K562 (cell line): Measurements from ENCODE around the gene C13orf42. TPM values are rescaled to one million over a fixed set of nuclear protein-coding genes. Genes with fewer than 3 reads are reported as not detected.

Source experiments
- AFF4 ChIP-seq: sonication (generic); formaldehyde crosslinking; IDR thresholded peaks from 2 replicates; pipeline ENCODE4 v1.8.0; 2023; ENCODE audit warnings: mild to moderate bottlenecking, missing genetic modification reagents
- FIP1L1 ChIP-seq: fragments of 200-400 bp; formaldehyde crosslinking; IDR thresholded peaks from 2 replicates; pipeline ENCODE4 v1.6.1; 2018; ENCODE audit warnings: mild to moderate bottlenecking, low read depth, low read length; ENCODE audit not compliant: poor library complexity, severe bottlenecking
- PURB ChIP-seq: sonication (generic); formaldehyde crosslinking; IDR thresholded peaks from 2 replicates; pipeline ENCODE4 v1.9.0; 2021; ENCODE audit warnings: low read depth, mild to moderate bottlenecking, missing genetic modification reagents
- RBFOX2 ChIP-seq: fragments of 200-400 bp; formaldehyde crosslinking; IDR thresholded peaks from 2 replicates; pipeline ENCODE4 v1.6.1; 2017; ENCODE audit warnings: low read depth, mild to moderate bottlenecking, low read length, moderate library complexity
- RBM22 ChIP-seq: fragments of 200-400 bp; formaldehyde crosslinking; IDR thresholded peaks from 2 replicates; pipeline ENCODE4 v1.6.1; 2018; ENCODE audit warnings: low read length, low read depth; ENCODE audit not compliant: poor library complexity, severe bottlenecking
- TSHZ1 ChIP-seq: fragments of 250-450 bp; sonication (Bioruptor Pico); IDR thresholded peaks from 2 replicates; pipeline ENCODE4 v1.4.0; 2020; ENCODE audit warnings: mild to moderate bottlenecking, moderate library complexity
- ZBTB26 ChIP-seq: fragments of 450-650 bp; formaldehyde crosslinking; IDR thresholded peaks from 2 replicates; pipeline ENCODE4 v1.4.0; 2022; ENCODE audit warnings: missing genetic modification characterization
- ZNF212 ChIP-seq: fragments of 450-650 bp; formaldehyde crosslinking; IDR thresholded peaks from 2 replicates; pipeline ENCODE4 v1.4.0; 2020; ENCODE audit warnings: mild to moderate bottlenecking
- ZNF263 ChIP-seq: sonication (generic); formaldehyde crosslinking; IDR thresholded peaks from 2 replicates; pipeline ENCODE4 v1.8.0; 2022; ENCODE audit warnings: mild to moderate bottlenecking, missing genetic modification reagents, borderline replicate concordance
- ZNF518B ChIP-seq: fragments of 250-450 bp; sonication (Bioruptor Pico); IDR thresholded peaks from 2 replicates; pipeline ENCODE4 v1.5.0; 2021; ENCODE audit warnings: mild to moderate bottlenecking, moderate library complexity
- ZNF740 ChIP-seq, 3 experiments: fragments of 200-800 bp in 1 of 3; sonication (Bioruptor generic) in 1 of 3; sonication (generic) in 1 of 3; formaldehyde crosslinking in 1 of 3; IDR thresholded peaks; 2 replicates each; pipeline versions ENCODE4 v1.6.1 to v1.8.0; 2016 to 2022; ENCODE audit warnings: mild to moderate bottlenecking in 2 of 3, missing compliant biosample characterization in 2 of 3, missing genetic modification characterization in 2 of 3, missing genetic modification reagents in 1 of 3
- polyA plus RNA-seq, 8 experiments: library from polyadenylated mRNA; depleted of rRNA in 4 of 8; stranded (reverse) in 5 of 8; unstranded in 3 of 8; fragments of >200 nt; fragmentation: Nextera tagmentation in 2 of 8; fragmentation: Illumina TruSeq in 1 of 8; extraction: Ambion mirVana in 2 of 8; extraction: Trizol in 1 of 8; gene quantifications; 2 replicates each; pipeline versions ENCODE4 v1.2.1 to v1.2.3, GENCODE V29; 2011 to 2014; ENCODE audit warnings: inconsistent platforms in 1 of 8, missing spikeins in 1 of 8
- total RNA-seq, 7 experiments: library from RNA; depleted of rRNA in 6 of 7; stranded (reverse); fragments of >200 nt in 6 of 7; fragmentation: Illumina TruSeq in 2 of 7; extraction: Trizol in 2 of 7; gene quantifications; 2 replicates each; pipeline versions ENCODE4 v1.2.1 to v1.2.3, GENCODE V29; 2011 to 2021; ENCODE audit warnings: low replicate concordance in 1 of 7

Gene C13orf42
- total and polyA plus RNA-seq, 9 of the 15 experiments (the other 6 are each of a cell fraction or from before 2014, with no cell fraction given), result 0.18 TPM; not detected in 8

GRCh38 chr13:51107996-51108395, 3.1 kb downstream of the C13orf42 start (continued):
- TF ChIP-seq ZNF518B (CRISPR knock-in tag) (no peak), ZNF740 (CRISPR knock-in tag; IDR thresholded peaks at IDR 0.05) (no peak), ZNF740 (tag; IDR thresholded peaks at IDR 0.05) (no peak), ZNF263 (CRISPR knock-in tag) (no peak), ZBTB26 (no peak), FIP1L1 (no peak), RBM22 (no peak), TSHZ1 (no peak), PURB (no peak), ZNF212 (no peak), RBFOX2 (no peak), AFF4 (CRISPR knock-in tag) (no peak)
